PC-9 (cell line): ENCODE data around the gene NR4A3. TPM values are rescaled to one million over a fixed set of nuclear protein-coding genes. Genes with fewer than 3 reads are reported as not detected.

ENCODE experiments used
- BruUV-seq: library from RNA; stranded (reverse); fragments of 400-500 nt; replicated peaks from 2 replicates; lab custom pipeline; 2021; lab: Mats Ljungman, UMichigan
- CTCF ChIA-PET: fragments of 300-600 bp; sonication (Branson Sonifier 250); formaldehyde crosslinking; loops from one replicate; lab custom pipeline; 2022; ENCODE audit warnings: antibody characterized with exemption; lab: Charles Lee
- POLR2A ChIA-PET: fragments of 300-600 bp; sonication (Branson Sonifier 250); formaldehyde crosslinking; loops from one replicate; lab custom pipeline; 2022; ENCODE audit warnings: antibody characterized with exemption; ENCODE audit not compliant: unreplicated experiment; lab: Charles Lee
- DNase-seq, 2 experiments: peaks; one replicate each; pipeline versions ENCODE4 v3.0.0 to v3.0.0-alpha.2; 2015 to 2022; ENCODE audit warnings: mixed read lengths in 1 of 2
- H2AFZ ChIP-seq: fragments of 200-600 bp; sonication (generic); 2 replicates; pipeline ENCODE4 v1.8.1; 2017; ENCODE audit warnings: antibody characterized with exemption
- H3F3A ChIP-seq: fragments of 200-600 bp; sonication (generic); 2 replicates; pipeline ENCODE4 v1.8.1; 2017; ENCODE audit warnings: antibody characterized with exemption, mild to moderate bottlenecking, low read depth; ENCODE audit not compliant: insufficient read depth
- H3K27ac ChIP-seq: fragments of 200-600 bp; sonication (generic); 2 replicates; pipeline ENCODE4 v1.6.1; 2016; ENCODE audit warnings: mixed run types
- H3K27me3 ChIP-seq: fragments of 200-600 bp; sonication (generic); 2 replicates; pipeline ENCODE4 v1.6.1; 2016; ENCODE audit warnings: low read depth, mixed run types; ENCODE audit not compliant: insufficient read depth
- H3K36me3 ChIP-seq: fragments of 200-600 bp; sonication (generic); 2 replicates; pipeline ENCODE4 v1.6.1; 2016; ENCODE audit warnings: low read depth, mixed run types
- H3K4me1 ChIP-seq: fragments of 200-600 bp; sonication (generic); replicated peaks from 2 replicates; pipeline ENCODE4 v1.6.1; 2016; ENCODE audit warnings: mixed run types; ENCODE audit not compliant: insufficient read depth
- H3K4me2 ChIP-seq: fragments of 200-600 bp; sonication (generic); 2 replicates; pipeline ENCODE4 v1.6.1; 2017; ENCODE audit warnings: mixed run types
- H3K4me3 ChIP-seq: fragments of 200-600 bp; sonication (generic); 2 replicates; pipeline ENCODE4 v1.6.1; 2016; ENCODE audit warnings: mixed run types
- H3K79me2 ChIP-seq: fragments of 200-600 bp; sonication (generic); 2 replicates; pipeline ENCODE4 v1.6.1; 2017; ENCODE audit warnings: low read depth, mixed run types
- H3K9me2 ChIP-seq: fragments of 200-600 bp; sonication (generic); 2 replicates; pipeline ENCODE4 v1.8.1; 2017; ENCODE audit warnings: mild to moderate bottlenecking; ENCODE audit not compliant: insufficient read depth
- H3K9me3 ChIP-seq: fragments of 200-600 bp; sonication (generic); 2 replicates; pipeline ENCODE4 v1.8.1; 2016; ENCODE audit warnings: low read depth; ENCODE audit not compliant: insufficient read depth
- H4K20me1 ChIP-seq: fragments of 200-600 bp; sonication (generic); 2 replicates; pipeline ENCODE4 v1.8.1; 2017; ENCODE audit not compliant: insufficient read depth
- CTCF ChIP-seq: fragments of 200-600 bp; sonication (generic); conservative IDR thresholded peaks from 2 replicates; pipeline ENCODE4 v1.6.1; 2017; ENCODE audit warnings: mixed run types, antibody characterized with exemption, mild to moderate bottlenecking, moderate library complexity
- intact Hi-C: fragments of 100-400 bp; cut with micrococcal nuclease; formaldehyde crosslinking; loops from one replicate; pipeline ENCODE4 v1.10.0; 2022; ENCODE audit not compliant: unreplicated experiment
- total RNA-seq: library from RNA; stranded (reverse); gene quantifications from 2 replicates; pipeline ENCODE4 v1.2.3, GENCODE V29; 2021

The NR4A3 gene
- total RNA-seq, 1 experiment from 2014 or later, result not detected

- Histone ChIP-seq H3K4me2 (no peak overlapping the region), H3K9me2 (no peaks in the 10 kb centered on the region), H3K4me1 (peaks cover 9% of the 10 kb centered on the region), H4K20me1 (peaks cover 9% of the 10 kb centered on the region; the same call in 1 of the 2 replicates), H3K36me3 (peaks cover 11% of the 10 kb centered on the region; the same call in 1 of the 2 replicates), H2AFZ (no peak overlapping the region), H3K79me2 (peaks cover 44% of the 10 kb centered on the region), H3F3A (no peaks in the 10 kb centered on the region), H3K4me3 (no peak overlapping the region), H3K27ac (no peak overlapping the region), H3K9me3 (no peaks in the 10 kb centered on the region), H3K27me3 (no peaks in the 10 kb centered on the region)
- POLR2A ChIA-PET, result no interaction called here
- no peak for TF ChIP-seq CTCF
- no peak for DNase-seq
- CTCF ChIA-PET, result interaction anchor here (0.6 kb wide), 1 partner anchor 611 kb away, joined by 3 read pairs; no protein-coding TSS in a partner anchor
- intact Hi-C loops, result no loop called here
- BruUV-seq, result no TSS peak
These were observed 89.9 kb downstream of the NR4A3 start for GRCh38 chr9:99911600-99911999.

Other genes with a start within 250 kb of the NR4A3 start
- gene STX17, start 84.8 kb downstream of the NR4A3 start, total RNA-seq, result 46.3 and 47.8 TPM in 2 replicates